ENCODE measurements around the gene TRIM65.
"Not testable (repeated sequence)": the region's sequence is repeated elsewhere in the genome, so short reads cannot be mapped to it uniquely, and the experiment has no call there.

TRIM65 gene

GRCh38 chr17:75876190-75876937, 20.4 kb downstream of the TRIM65 start:
- no peak for TF ChIP-seq CTCF (conservative IDR thresholded peaks at IDR 0.05)
- TF ChIP-seq ZFX (IDR thresholded peaks at IDR 0.05): no peak
- peak overlapping the region; percentile 57; the same call in 1 of the 2 replicates for H3K27ac ChIP-seq

- TF ChIP-seq CTCF (conservative IDR thresholded peaks at IDR 0.05) (no peak), ZFX (IDR thresholded peaks at IDR 0.05) (no peak)
- peak overlapping the region; percentile 57; the same call in 1 of the 2 replicates for H3K27ac ChIP-seq
These were observed 20.9 kb downstream of the TRIM65 start for GRCh38 chr17:75875940-75876189.

- peak overlapping the region; percentile 57; the same call in 1 of the 2 replicates for H3K27ac ChIP-seq
- TF ChIP-seq CTCF (conservative IDR thresholded peaks at IDR 0.05) (no peak), ZFX (IDR thresholded peaks at IDR 0.05) (no peak)
These were observed 21.4 kb downstream of the TRIM65 start for GRCh38 chr17:75875182-75875939.

GRCh38 chr17:75874323-75875181, 22.2 kb downstream of the TRIM65 start:
- H3K27ac ChIP-seq: no peak overlapping the region
- no peak for TF ChIP-seq ZFX (IDR thresholded peaks at IDR 0.05)
- no peak for TF ChIP-seq CTCF (conservative IDR thresholded peaks at IDR 0.05)

GRCh38 chr17:75873587-75874322, 23.0 kb downstream of the TRIM65 start:
- H3K27ac ChIP-seq: peak overlapping the region; percentile 52
- TF ChIP-seq ZFX (IDR thresholded peaks at IDR 0.05) (no peak), CTCF (conservative IDR thresholded peaks at IDR 0.05) (no peak)

- no peak for TF ChIP-seq CTCF (conservative IDR thresholded peaks at IDR 0.05)
- 0 out of 2 replicates have a peak, but pooled peaks have one; percentile 20 for TF ChIP-seq ZFX (IDR thresholded peaks at IDR 0.05)
These were observed 24.1 kb downstream of the TRIM65 start for GRCh38 chr17:75872434-75873351.

GRCh38 chr17:75870228-75870627, 26.5 kb downstream of the TRIM65 start:
- not testable (repeated sequence) for H3K27ac ChIP-seq

More at GRCh38 chr17:75872434-75873351, 24.1 kb downstream of the TRIM65 start:
- peak overlapping the region; percentile 52 for H3K27ac ChIP-seq

Data from C4-2B (cell line).